Uterus (tissue), 2 donors: ENCODE measurements around the gene RUVBL2.
"Not testable (repeated sequence)": the region's sequence is repeated elsewhere in the genome, so short reads cannot be mapped to it uniquely, and the experiment has no call there.

Experiments used
- POLR2A ChIP-seq, 2 donors: fragments of 450-650 bp; IDR thresholded peaks; one replicate each; pipeline ENCODE4 v1.6.1; 2016; ENCODE audit warnings: antibody characterized with exemption in 2 of 2, mild to moderate bottlenecking in 1 of 2, moderate library complexity in 1 of 2
- TF ChIP-seq, protein P1 (sequence below), 4 experiments: fragments of 200-600 bp in 2 of 4; fragments of 450-650 bp in 2 of 4; sonication (generic) in 2 of 4; IDR thresholded peaks; one replicate each; pipeline ENCODE4 v1.5.1; 2016 to 2019; ENCODE audit warnings: antibody characterized with exemption in 4 of 4, mild to moderate bottlenecking in 2 of 4, moderate library complexity in 1 of 4

DNA sequence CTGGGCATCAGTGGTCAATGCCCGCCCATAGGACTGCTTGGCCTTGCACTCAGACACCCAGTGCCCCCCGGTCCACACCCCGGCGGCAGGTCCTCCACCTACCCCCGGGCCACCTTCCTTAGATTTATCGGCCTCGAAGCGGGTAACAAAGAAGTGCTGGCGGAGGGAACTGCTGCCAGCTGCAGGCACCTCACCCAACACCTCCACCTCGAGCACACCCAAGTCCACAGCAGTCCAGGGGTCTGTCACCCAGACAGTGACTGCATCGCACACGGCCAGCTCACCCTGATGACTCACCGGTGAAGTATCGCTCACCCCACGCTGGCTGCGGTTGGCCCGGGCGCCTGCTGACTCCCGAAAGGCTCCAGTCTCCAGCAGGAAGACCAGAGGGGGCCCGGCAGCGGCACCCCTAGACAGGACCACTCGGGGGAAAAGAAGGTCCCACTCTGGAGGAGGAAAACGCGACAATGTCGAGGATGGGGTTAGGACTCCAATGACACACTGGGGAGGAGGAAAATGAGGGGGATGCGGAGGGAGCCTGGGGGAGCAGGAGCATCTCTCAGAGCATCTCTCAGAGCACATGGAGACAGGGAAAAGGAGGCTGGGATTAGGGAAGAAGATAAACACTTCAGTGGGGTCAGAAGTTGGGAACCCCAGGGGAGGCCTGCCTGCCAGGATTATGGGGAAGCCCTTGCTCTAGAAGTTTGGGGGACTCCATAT, 45.0 kb downstream of the RUVBL2 start:
- TF ChIP-seq, protein P1, sequence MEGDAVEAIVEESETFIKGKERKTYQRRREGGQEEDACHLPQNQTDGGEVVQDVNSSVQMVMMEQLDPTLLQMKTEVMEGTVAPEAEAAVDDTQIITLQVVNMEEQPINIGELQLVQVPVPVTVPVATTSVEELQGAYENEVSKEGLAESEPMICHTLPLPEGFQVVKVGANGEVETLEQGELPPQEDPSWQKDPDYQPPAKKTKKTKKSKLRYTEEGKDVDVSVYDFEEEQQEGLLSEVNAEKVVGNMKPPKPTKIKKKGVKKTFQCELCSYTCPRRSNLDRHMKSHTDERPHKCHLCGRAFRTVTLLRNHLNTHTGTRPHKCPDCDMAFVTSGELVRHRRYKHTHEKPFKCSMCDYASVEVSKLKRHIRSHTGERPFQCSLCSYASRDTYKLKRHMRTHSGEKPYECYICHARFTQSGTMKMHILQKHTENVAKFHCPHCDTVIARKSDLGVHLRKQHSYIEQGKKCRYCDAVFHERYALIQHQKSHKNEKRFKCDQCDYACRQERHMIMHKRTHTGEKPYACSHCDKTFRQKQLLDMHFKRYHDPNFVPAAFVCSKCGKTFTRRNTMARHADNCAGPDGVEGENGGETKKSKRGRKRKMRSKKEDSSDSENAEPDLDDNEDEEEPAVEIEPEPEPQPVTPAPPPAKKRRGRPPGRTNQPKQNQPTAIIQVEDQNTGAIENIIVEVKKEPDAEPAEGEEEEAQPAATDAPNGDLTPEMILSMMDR (IDR thresholded peaks at IDR 0.05): not testable (repeated sequence)
- not testable (repeated sequence) for TF ChIP-seq POLR2A (IDR thresholded peaks at IDR 0.05)
